Tongue (tissue), 3 donors: ENCODE data around the gene POTEI. TPM values are rescaled to one million over a fixed set of nuclear protein-coding genes. Genes with fewer than 3 reads are reported as not detected.
"Not testable (repeated sequence)": the region's sequence is repeated elsewhere in the genome, so short reads cannot be mapped to it uniquely, and the experiment has no call there.

ENCODE experiments used
- DNase-seq: peaks from one replicate; pipeline ENCODE4 v3.0.0-alpha.2; 2015
- small RNA-seq: library from RNA; depleted of rRNA; stranded (forward); fragments of <200 nt; gene quantifications from one replicate; pipeline ENCODE3, GENCODE V24; 2014; ENCODE audit warnings: low replicate concordance
- total RNA-seq: library from RNA; depleted of rRNA; stranded (reverse); fragments of >200 nt; gene quantifications from one replicate; pipeline ENCODE4 v1.2.3, GENCODE V29; 2014

Gene POTEI
- total RNA-seq, 1 donor from 2014 or later, result 0.21 TPM

- not testable (repeated sequence) for DNase-seq
Measured at GRCh38 chr2:130455413-130455812, 53.7 kb downstream of the POTEI start.

GRCh38 chr2:130454712-130455083, 54.4 kb downstream of the POTEI start:
- DNase-seq, result not testable (repeated sequence)

GRCh38 chr2:130453955-130454711, 55.0 kb downstream of the POTEI start:
- not testable (repeated sequence) for DNase-seq

GRCh38 chr2:130452897-130453296, 56.2 kb downstream of the POTEI start:
- DNase-seq, result not testable (repeated sequence)

- DNase-seq, result not testable (repeated sequence)
Measured at GRCh38 chr2:130451823-130452222, 57.3 kb downstream of the POTEI start.

- DNase-seq, result not testable (repeated sequence)
Measured at GRCh38 chr2:130451278-130451677, 57.9 kb downstream of the POTEI start.

DNA sequence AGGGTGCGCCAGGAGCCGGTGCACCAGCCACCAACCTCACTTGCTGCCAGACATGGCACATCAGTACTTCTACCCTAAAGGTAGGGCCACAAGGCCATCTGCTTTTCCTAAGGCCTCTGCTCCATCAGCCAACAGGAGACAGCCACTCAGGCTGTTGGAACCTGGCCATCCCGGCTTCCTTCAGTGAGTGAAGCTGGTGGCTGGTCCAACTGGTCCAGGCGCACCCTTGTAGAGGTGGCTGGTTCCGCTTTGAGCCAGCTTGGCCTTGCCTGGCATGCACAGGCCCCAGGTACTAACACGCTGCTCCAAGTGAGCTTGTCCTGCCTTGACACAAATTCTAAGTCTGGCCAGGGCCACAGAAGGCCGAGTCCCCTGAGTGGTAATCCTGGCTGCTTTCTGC, 58.8 kb downstream of the POTEI start:
- not testable (repeated sequence) for DNase-seq

DNA sequence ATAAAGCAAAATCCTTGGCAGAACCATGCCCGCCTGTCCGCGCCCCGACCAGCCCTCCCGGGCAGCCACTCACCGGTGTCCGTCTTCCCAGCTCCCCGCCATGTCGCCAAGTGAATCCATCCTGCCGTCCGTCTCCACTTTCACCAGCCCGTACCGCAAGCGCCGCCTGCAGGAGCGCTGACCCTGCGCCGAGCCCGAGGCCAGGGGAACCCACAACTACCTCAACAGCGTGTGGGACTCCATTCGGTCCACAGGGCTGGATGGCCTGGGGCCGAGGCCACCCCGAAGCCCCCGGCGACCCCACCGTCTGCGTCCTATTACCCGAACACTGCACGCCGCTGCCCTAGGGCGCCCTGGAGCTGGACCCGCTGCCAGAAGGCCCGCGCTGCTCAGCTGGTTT, 81.5 kb downstream of the POTEI start:
- DNase-seq, result peak; percentile 38

GRCh38 chr2:130418845-130419244, 90.3 kb downstream of the POTEI start:
- DNase-seq, result not testable (repeated sequence)

GRCh38 chr2:130416693-130417092, 92.4 kb downstream of the POTEI start:
- DNase-seq, result not testable (repeated sequence)

Small RNA genes lying within 50 kb of the gene (small RNA-seq; reads per million reads assigned to genes)
- gene RF00017, result not detected
- gene RNU6-473P, result not detected

Other genes starting within 250 kb of the POTEI start
- gene IMP4, start 166.4 kb downstream of the POTEI start, total RNA-seq, result 52.1 TPM
- 21.1 TPM for gene PTPN18, start 153.3 kb downstream of the POTEI start, total RNA-seq
- not detected for gene CFC1B, start 11.9 kb upstream of the POTEI start, total RNA-seq
- gene CFC1, start 90.2 kb upstream of the POTEI start, total RNA-seq, result not detected
- gene POTEJ, start 102.1 kb upstream of the POTEI start, total RNA-seq, result not detected
- gene GPR148, start 219.7 kb upstream of the POTEI start, total RNA-seq, result not detected
- gene AMER3, start 246.2 kb upstream of the POTEI start, total RNA-seq, result not detected